NB4 (cell line): ENCODE measurements around the gene WASF3.

ENCODE experiments used
- DNase-seq: peaks from one replicate; pipeline ENCODE4 v3.0.0; 2010; ENCODE audit warnings: low read depth
- H3K4me3 ChIP-seq: one replicate; pipeline ENCODE4 v1.5.1; 2011; ENCODE audit warnings: mild to moderate bottlenecking, low read depth, low read length, moderate library complexity
- MAX ChIP-seq: IDR thresholded peaks from 2 replicates; pipeline ENCODE4 v1.6.1; 2011; ENCODE audit warnings: low read depth, low read length
- MYC ChIP-seq: IDR thresholded peaks from 2 replicates; pipeline ENCODE4 v1.6.1; 2011; ENCODE audit warnings: low read depth, low read length
- POLR2A ChIP-seq: IDR thresholded peaks from 2 replicates; pipeline ENCODE4 v1.6.1; 2011; ENCODE audit warnings: mild to moderate bottlenecking; ENCODE audit not compliant: insufficient read length; ENCODE audit errors: extremely low read depth
- TF ChIP-seq, protein P1 (sequence below): IDR thresholded peaks from one replicate; pipeline ENCODE4 v1.5.1; 2012; ENCODE audit warnings: low read depth, low read length

The WASF3 gene

DNA sequence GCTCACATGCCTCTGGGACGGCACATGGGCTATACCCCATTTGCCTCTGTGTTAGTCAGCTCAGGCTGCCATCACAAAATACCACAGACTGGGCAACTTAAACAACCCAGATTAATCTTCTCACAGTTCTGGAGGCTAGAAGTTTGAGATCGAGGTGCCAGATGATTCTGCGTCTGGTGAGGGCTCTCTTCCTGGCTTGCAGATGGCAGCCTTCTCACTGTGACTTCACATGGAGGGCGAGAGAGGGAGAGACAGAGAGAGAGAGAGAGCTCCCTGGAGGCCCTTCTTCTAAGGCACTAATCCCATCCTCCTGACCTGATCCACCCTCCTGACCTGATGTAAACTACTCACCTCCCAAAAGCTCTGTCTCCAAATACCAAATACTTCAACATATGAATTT, 148.1 kb downstream of the WASF3 start:
- TF ChIP-seq, protein P1, sequence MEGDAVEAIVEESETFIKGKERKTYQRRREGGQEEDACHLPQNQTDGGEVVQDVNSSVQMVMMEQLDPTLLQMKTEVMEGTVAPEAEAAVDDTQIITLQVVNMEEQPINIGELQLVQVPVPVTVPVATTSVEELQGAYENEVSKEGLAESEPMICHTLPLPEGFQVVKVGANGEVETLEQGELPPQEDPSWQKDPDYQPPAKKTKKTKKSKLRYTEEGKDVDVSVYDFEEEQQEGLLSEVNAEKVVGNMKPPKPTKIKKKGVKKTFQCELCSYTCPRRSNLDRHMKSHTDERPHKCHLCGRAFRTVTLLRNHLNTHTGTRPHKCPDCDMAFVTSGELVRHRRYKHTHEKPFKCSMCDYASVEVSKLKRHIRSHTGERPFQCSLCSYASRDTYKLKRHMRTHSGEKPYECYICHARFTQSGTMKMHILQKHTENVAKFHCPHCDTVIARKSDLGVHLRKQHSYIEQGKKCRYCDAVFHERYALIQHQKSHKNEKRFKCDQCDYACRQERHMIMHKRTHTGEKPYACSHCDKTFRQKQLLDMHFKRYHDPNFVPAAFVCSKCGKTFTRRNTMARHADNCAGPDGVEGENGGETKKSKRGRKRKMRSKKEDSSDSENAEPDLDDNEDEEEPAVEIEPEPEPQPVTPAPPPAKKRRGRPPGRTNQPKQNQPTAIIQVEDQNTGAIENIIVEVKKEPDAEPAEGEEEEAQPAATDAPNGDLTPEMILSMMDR, result no peak
- TF ChIP-seq POLR2A, result no peak
- TF ChIP-seq MAX, result no peak
- no peak for TF ChIP-seq MYC
- no peak for DNase-seq

DNA sequence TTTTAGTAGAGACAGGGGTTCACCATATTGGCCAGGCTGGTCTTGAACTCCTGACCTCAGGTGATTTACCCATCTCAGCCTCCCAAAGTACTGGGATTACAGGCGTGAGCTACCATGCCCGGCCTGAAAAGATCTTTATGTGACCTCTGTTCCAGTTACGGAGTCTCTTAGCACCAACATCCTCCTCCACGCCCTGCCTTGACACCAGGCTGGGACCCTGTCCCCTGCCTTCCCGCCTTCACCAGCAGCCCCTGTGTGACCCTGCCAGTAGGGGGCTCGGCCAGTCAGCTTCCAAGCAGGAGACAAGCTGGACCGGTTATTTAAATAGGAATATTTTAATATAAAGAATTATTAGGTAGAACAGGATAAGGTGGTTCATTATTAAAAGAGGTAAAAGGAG, 148.9 kb downstream of the WASF3 start:
- H3K4me3 ChIP-seq, result no peak overlapping the region
- TF ChIP-seq MYC, result no peak
- no peak for TF ChIP-seq POLR2A
- no peak for TF ChIP-seq MAX
- TF ChIP-seq, protein P1, result peak; percentile 25

More for the DNA sequence above, 148.1 kb downstream of the WASF3 start:
- no peak overlapping the region for H3K4me3 ChIP-seq

DNA sequence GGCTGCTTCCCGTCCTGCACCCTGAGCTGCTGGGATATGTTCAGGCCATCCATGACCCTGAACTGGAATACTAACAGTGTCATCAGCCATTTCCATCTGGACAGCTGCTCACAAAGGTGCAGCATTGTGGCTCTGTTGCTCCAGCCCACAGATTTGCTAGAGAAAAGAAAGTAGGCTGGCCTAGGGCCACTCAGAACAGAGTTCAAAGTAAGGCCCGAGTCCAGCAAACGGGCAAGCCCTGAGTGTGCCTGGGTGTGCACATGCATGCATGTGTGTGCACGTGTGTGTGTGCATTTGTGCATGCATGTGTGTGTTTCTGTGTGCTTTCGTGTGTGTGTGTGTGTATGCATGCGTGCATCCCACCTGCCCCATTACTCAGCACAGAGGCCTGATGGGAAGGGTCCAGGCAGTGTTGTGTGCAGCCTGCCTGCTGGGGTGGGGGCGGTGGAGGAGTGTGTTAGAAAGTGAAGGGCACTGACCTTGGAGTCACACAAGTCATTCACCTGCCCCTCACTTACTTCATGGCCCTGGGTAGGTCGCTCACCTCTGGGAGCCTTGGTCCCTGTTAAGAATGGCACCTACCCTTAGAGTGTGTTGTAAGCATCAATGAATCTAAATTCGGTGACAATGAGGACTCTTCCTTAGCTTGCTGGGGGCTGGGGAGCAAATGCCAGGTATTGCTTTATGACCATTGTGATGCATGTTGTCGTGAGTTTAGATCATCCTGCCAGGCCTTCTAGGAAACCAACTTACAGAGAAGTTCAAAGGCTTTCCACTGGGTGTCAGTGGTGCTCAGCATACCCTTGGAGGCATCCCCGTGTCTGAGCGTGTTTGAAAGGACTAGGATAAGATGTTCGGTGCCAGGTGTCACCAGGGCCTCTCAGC, 149.9 kb downstream of the WASF3 start:
- no peak overlapping the region for H3K4me3 ChIP-seq
- DNase-seq, result peak; percentile 80
- TF ChIP-seq, protein P1, result peak; percentile 81
- TF ChIP-seq MAX (peak; percentile 69), POLR2A (no peak), MYC (peak; percentile 63; the same call in 1 of the 2 replicates)

More for the DNA sequence above, 148.9 kb downstream of the WASF3 start:
- DNase-seq, result no peak

DNA sequence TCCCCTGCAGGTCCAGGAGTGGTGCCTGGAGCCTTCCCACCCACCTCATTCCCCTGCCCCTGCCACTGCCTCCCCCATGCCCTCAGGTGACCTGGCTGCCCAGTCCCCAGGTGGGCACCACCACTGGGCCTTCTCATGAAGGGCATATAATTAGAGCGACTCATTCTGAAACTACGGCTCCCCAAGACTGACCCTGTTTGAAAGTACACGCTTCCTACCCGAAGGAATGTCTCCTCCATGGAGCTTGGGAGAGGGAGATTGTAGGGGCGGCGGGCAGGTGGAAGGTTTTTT, 150.5 kb downstream of the WASF3 start:
- H3K4me3 ChIP-seq, result no peak overlapping the region
- DNase-seq, result no peak
- TF ChIP-seq, protein P1, result no peak
- TF ChIP-seq MYC, result no peak
- TF ChIP-seq POLR2A, result no peak

- TF ChIP-seq MAX, result peak; percentile 16; the same call in 1 of the 2 replicates
- no peak for TF ChIP-seq MYC
- H3K4me3 ChIP-seq, result no peak overlapping the region
- DNase-seq, result no peak
These were observed 152.0 kb downstream of the WASF3 start for GRCh38 chr13:26709461-26709860.

DNA sequence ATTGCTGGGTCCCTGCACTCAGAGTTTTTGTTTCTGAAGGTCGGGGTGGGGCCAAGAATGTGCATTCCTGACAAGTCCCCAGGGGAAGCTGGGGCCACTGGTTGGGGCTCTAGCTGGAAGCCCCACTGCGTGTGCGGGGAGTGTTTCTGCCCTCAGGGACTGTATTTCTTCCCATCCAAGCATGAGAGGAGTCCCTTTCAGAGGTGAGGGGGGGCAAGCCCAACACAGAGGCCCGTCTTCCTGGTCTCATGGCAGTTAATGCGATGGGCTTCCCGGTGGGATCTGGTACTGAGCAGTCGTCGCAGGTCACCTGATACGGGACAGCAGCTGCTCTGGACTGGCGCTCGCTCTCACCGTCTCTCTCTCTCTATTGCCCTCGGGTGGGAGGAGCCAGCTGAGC, 152.7 kb downstream of the WASF3 start:
- no peak for TF ChIP-seq POLR2A
- no peak for TF ChIP-seq MYC
- TF ChIP-seq, protein P1, result no peak
- TF ChIP-seq MAX, result no peak
- no peak for DNase-seq
- no peak overlapping the region for H3K4me3 ChIP-seq
